ENCODE data around the gene FER. TPM values are rescaled to one million over a fixed set of nuclear protein-coding genes. Genes with fewer than 3 reads are reported as not detected.

Gene FER
- total RNA-seq, 1 experiment from 2014 or later = 20.6 TPM

- Histone ChIP-seq H3K27ac (no peak overlapping the region), H3K79me2 (ENCODE audit: low read depth) (no peaks in the 10 kb centered on the region), H4K20me1 (ENCODE audit: insufficient read depth) (no peaks in the 10 kb centered on the region), H3K4me3 (no peak overlapping the region), H3K9me2 (ENCODE audit: insufficient read depth) (no peaks in the 10 kb centered on the region; the same call in 1 of the 2 replicates), H2AFZ (no peak overlapping the region), H3K27me3 (ENCODE audit: insufficient read depth, low read depth) (no peaks in the 10 kb centered on the region), H3F3A (ENCODE audit: insufficient read depth, low read depth) (no peaks in the 10 kb centered on the region), H3K4me1 (replicated peaks; ENCODE audit: insufficient read depth) (no peaks in the 10 kb centered on the region), H3K4me2 (no peak overlapping the region), H3K9me3 (ENCODE audit: insufficient read depth, low read depth) (no peaks in the 10 kb centered on the region), H3K36me3 (ENCODE audit: low read depth) (no peaks in the 10 kb centered on the region)
- intact Hi-C loops (cut with micrococcal nuclease; ENCODE audit: unreplicated experiment) = no loop called here
- POLR2A ChIA-PET (ENCODE audit: unreplicated experiment) = no interaction called here
- DNase-seq = no peak
- TF ChIP-seq CTCF (conservative IDR thresholded peaks at IDR 0.05) (no peak), EZH2 (IDR thresholded peaks at IDR 0.05; ENCODE audit: low read depth) (no peak)
- no TSS peak for BruUV-seq (replicated peaks)
- CTCF ChIA-PET = no interaction called here
Observed at GRCh38 chr5:108937221-108937620, 189.5 kb downstream of the FER start.

- ChIA-PET POLR2A (ENCODE audit: unreplicated experiment) (no interaction called here), CTCF (interaction anchor here (0.6 kb wide), 1 partner anchor 201 kb away, joined by 3 read pairs; no protein-coding TSS in a partner anchor)
- H3K27ac ChIP-seq = no peak overlapping the region
- intact Hi-C loops (cut with micrococcal nuclease; ENCODE audit: unreplicated experiment) = no loop called here
- H3K9me2 ChIP-seq (ENCODE audit: insufficient read depth) = no peaks in the 10 kb centered on the region; the same call in 1 of the 2 replicates
- H3K4me2 ChIP-seq = no peak overlapping the region
- TF ChIP-seq EZH2 (IDR thresholded peaks at IDR 0.05; ENCODE audit: low read depth) (no peak), CTCF (conservative IDR thresholded peaks at IDR 0.05) (no peak)
- no peak for DNase-seq
- H3K9me3 ChIP-seq (ENCODE audit: insufficient read depth, low read depth) = no peaks in the 10 kb centered on the region
- no TSS peak for BruUV-seq (replicated peaks)
- H3K4me3 ChIP-seq = no peak overlapping the region
- H4K20me1 ChIP-seq (ENCODE audit: insufficient read depth) = no peaks in the 10 kb centered on the region
- H3K4me1 ChIP-seq (replicated peaks; ENCODE audit: insufficient read depth) = no peaks in the 10 kb centered on the region
- no peaks in the 10 kb centered on the region for H3K79me2 ChIP-seq (ENCODE audit: low read depth)
- H3F3A ChIP-seq (ENCODE audit: insufficient read depth, low read depth) = no peaks in the 10 kb centered on the region
- H3K36me3 ChIP-seq (ENCODE audit: low read depth) = no peaks in the 10 kb centered on the region
- H2AFZ ChIP-seq = no peak overlapping the region
- H3K27me3 ChIP-seq (ENCODE audit: insufficient read depth, low read depth) = no peaks in the 10 kb centered on the region
Observed at GRCh38 chr5:108940506-108940905, 192.8 kb downstream of the FER start.

- POLR2A ChIA-PET (ENCODE audit: unreplicated experiment) = no interaction called here
- BruUV-seq (replicated peaks) = no TSS peak
- H3K9me3 ChIP-seq (ENCODE audit: insufficient read depth, low read depth) = no peaks in the 10 kb centered on the region
- H3K9me2 ChIP-seq (ENCODE audit: insufficient read depth) = no peaks in the 10 kb centered on the region
- H3K36me3 ChIP-seq (ENCODE audit: low read depth) = no peaks in the 10 kb centered on the region
- no peak overlapping the region for H2AFZ ChIP-seq
- TF ChIP-seq CTCF (conservative IDR thresholded peaks at IDR 0.05) = no peak
- no peak for TF ChIP-seq EZH2 (IDR thresholded peaks at IDR 0.05; ENCODE audit: low read depth)
- no peaks in the 10 kb centered on the region for H3F3A ChIP-seq (ENCODE audit: insufficient read depth, low read depth)
- H3K4me2 ChIP-seq = no peak overlapping the region
- H3K4me1 ChIP-seq (replicated peaks; ENCODE audit: insufficient read depth) = no peaks in the 10 kb centered on the region
- H3K4me3 ChIP-seq = no peak overlapping the region
- no peak overlapping the region for H3K27ac ChIP-seq
- intact Hi-C loops (cut with micrococcal nuclease; ENCODE audit: unreplicated experiment) = no loop called here
- CTCF ChIA-PET = no interaction called here
- no peak for DNase-seq
- H3K79me2 ChIP-seq (ENCODE audit: low read depth) = no peaks in the 10 kb centered on the region
- H3K27me3 ChIP-seq (ENCODE audit: insufficient read depth, low read depth) = no peaks in the 10 kb centered on the region
- H4K20me1 ChIP-seq (ENCODE audit: insufficient read depth) = no peaks in the 10 kb centered on the region
Observed at GRCh38 chr5:108941746-108942145, 194.0 kb downstream of the FER start.
